GM10266 (cell line): ENCODE results near the gene NRXN2.

Source experiments
- DNase-seq: peaks from one replicate; pipeline ENCODE4 v3.0.0; 2012; ENCODE audit errors: extremely low spot score
- CTCF ChIP-seq: IDR thresholded peaks from 2 replicates; pipeline ENCODE4 v1.5.1; 2012; ENCODE audit warnings: mild to moderate bottlenecking, low read depth; ENCODE audit not compliant: control insufficient read depth, insufficient read depth; ENCODE audit errors: missing control alignments

Gene NRXN2

GRCh38 chr11:64741375-64742086, 18.5 kb upstream of the NRXN2 start:
- no peak for DNase-seq
- no peak for TF ChIP-seq CTCF

GRCh38 chr11:64739871-64740270, 16.9 kb upstream of the NRXN2 start:
- DNase-seq = no peak
- TF ChIP-seq CTCF = no peak

GRCh38 chr11:64736654-64737053, 13.7 kb upstream of the NRXN2 start:
- DNase-seq = no peak
- no peak for TF ChIP-seq CTCF

- no peak for TF ChIP-seq CTCF
- no peak for DNase-seq
Measured at GRCh38 chr11:64735725-64736259, 12.8 kb upstream of the NRXN2 start.

GRCh38 chr11:64734811-64735724, 12.1 kb upstream of the NRXN2 start:
- DNase-seq = no peak
- no peak for TF ChIP-seq CTCF

- no peak for DNase-seq
- TF ChIP-seq CTCF = no peak
Measured at GRCh38 chr11:64731601-64732000, 8.6 kb upstream of the NRXN2 start.
